ENCODE results near the gene TMEM198.

TMEM198 gene

DNA sequence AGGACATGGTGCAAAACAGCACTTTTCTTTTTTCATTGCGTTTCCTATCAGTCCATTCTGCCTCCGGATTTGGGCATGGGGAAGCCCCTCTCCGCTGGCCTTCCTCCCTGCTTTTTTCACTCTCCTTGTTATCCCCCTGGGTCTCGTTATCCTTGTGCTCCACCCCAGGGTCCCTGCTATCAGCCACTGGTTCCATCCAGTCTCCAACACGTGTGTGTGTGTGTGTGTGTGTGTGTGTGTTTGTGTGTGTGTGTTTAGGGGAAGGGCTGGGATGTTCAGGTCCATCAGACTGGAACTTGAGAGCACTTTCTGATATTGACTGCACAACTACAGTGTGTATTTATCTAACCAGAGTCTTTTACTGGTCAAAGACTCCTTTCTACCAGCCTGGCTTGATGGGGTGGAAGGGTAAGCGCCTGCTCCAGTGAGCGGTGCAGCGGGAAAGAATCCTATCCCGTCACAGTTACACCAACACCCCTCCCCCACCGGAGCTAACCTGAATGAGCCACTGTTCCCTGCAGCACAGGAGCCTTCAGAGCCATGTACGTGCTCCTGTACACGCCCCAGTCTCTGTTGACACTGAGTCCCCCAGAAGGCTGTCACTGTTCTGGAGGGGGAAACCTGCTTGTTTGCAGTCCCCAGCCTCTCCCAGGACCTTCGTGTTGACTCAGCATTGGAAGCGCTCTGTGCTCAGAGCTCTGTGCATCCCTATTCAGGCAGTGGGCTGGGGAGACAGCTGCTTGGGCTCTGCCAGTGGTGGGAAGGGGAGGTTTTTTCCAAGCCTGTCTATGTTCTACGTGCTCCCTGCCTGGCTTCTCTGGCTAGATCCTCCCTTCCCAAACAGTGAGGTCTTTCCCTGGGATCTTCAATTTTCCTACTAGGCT is 32.9 kb downstream of the TMEM198 start:
- Histone ChIP-seq H3K4me3 (ENCODE audit: low read depth in 1 of 5, low read length in 5 of 5) (no peak overlapping the region), H3K4me1 (ENCODE audit: control insufficient read depth in 5 of 5, insufficient read depth in 5 of 5, low read length in 5 of 5) (peaks cover 0 to 12% (median 7%) of the 10 kb centered on the region in 5 donors), H3K27ac (ENCODE audit: low read depth, low read length) (no peak overlapping the region)

DNA sequence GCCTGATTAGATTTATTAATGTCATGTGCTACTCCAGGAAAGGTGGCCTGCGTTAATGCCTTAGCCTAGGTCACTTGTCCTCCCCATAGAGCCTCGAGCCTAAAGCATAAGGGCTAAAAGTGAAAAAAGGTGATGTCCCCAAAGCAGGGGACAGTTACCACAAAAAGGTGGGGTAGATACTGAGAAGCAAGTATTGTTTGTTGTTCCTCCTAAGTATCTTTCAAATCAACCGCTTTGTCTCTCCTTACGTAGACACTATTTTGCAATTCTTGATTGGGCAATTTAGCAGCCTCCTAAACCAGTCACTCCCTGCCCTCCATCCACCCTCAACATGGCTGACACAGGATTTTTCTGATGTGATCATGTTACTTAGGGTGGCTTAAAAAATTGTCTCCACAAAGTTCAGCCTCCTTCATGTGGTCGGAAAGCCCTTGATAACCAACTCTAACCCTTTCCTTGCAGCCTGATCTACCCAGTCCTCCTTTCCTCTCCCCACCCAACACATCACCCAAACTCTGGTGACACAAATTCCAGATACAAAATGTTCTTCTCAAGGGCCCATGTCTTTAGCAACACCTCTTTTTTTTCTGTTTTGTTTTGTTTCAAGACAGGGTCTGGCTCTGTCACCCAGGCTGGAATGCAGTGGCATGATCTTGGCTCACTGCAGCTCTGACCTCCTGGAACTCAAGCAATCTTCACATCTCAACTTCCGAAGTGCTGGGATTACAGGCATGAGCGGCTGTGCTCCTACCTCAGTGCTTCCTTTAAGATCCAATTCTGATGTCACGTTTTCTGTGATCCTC is 35.2 kb downstream of the TMEM198 start:
- peaks cover 0 to 10% (median 5%) of the 10 kb centered on the region in 5 donors for H3K4me1 ChIP-seq (ENCODE audit: control insufficient read depth in 5 of 5, insufficient read depth in 5 of 5, low read length in 5 of 5)
- H3K36me3 ChIP-seq (ENCODE audit: control insufficient read depth in 5 of 5, insufficient read depth in 5 of 5, low read length in 5 of 5): no peaks in the 10 kb centered on the region

More for the DNA sequence above, 32.9 kb downstream of the TMEM198 start:
- Histone ChIP-seq H3K9me3 (ENCODE audit: control insufficient read depth in 5 of 5, low read length in 5 of 5) (no peaks in the 10 kb centered on the region), H3K9ac (ENCODE audit: low read length in 5 of 5) (no peak overlapping the region), H3K36me3 (ENCODE audit: control insufficient read depth in 5 of 5, insufficient read depth in 5 of 5, low read length in 5 of 5) (no peaks in the 10 kb centered on the region), H3K27me3 (ENCODE audit: control insufficient read depth in 5 of 5, insufficient read depth in 4 of 5, low read length in 5 of 5) (peaks cover 2 to 24% (median 22%) of the 10 kb centered on the region in 5 donors)

DNA sequence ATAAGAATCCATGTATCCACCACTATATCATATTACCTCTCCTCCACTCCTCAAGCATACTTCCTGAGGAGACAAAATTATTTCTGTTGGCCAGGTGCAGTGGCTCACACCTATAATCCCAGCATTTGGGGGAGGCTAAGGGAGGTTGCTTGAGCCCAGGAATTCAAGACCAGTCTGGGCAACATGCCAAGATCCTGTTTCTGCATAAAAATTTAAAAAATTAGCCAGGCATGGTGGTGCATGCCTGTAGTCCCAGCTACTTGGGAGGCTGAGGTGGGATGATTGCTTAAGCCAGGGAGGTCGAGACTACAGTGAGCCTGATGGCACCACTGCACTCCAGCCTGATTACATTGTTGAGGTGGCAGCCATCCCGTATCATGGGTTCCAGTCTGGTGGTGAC is 37.5 kb downstream of the TMEM198 start:
- Histone ChIP-seq H3K4me1 (ENCODE audit: control insufficient read depth in 5 of 5, insufficient read depth in 5 of 5, low read length in 5 of 5) (peaks cover 0 to 10% (median 5%) of the 10 kb centered on the region in 5 donors), H3K9ac (ENCODE audit: low read length in 5 of 5) (no peak overlapping the region), H3K27ac (ENCODE audit: low read depth, low read length) (no peak overlapping the region), H3K4me3 (ENCODE audit: low read depth in 1 of 5, low read length in 5 of 5) (no peak overlapping the region), H3K36me3 (ENCODE audit: control insufficient read depth in 5 of 5, insufficient read depth in 5 of 5, low read length in 5 of 5) (no peaks in the 10 kb centered on the region), H3K27me3 (ENCODE audit: control insufficient read depth in 5 of 5, insufficient read depth in 4 of 5, low read length in 5 of 5) (peaks cover 0 to 15% (median 10%) of the 10 kb centered on the region in 5 donors), H3K9me3 (ENCODE audit: control insufficient read depth in 5 of 5, low read length in 5 of 5) (no peaks in the 10 kb centered on the region)

More for the DNA sequence above, 35.2 kb downstream of the TMEM198 start:
- no peak overlapping the region for H3K9ac ChIP-seq (ENCODE audit: low read length in 5 of 5)
- no peak overlapping the region for H3K27ac ChIP-seq (ENCODE audit: low read depth, low read length)
- H3K4me3 ChIP-seq (ENCODE audit: low read depth in 1 of 5, low read length in 5 of 5): no peak overlapping the region
- H3K9me3 ChIP-seq (ENCODE audit: control insufficient read depth in 5 of 5, low read length in 5 of 5): no peaks in the 10 kb centered on the region
- H3K27me3 ChIP-seq (ENCODE audit: control insufficient read depth in 5 of 5, insufficient read depth in 4 of 5, low read length in 5 of 5): peaks cover 2 to 24% (median 22%) of the 10 kb centered on the region in 5 donors

DNA sequence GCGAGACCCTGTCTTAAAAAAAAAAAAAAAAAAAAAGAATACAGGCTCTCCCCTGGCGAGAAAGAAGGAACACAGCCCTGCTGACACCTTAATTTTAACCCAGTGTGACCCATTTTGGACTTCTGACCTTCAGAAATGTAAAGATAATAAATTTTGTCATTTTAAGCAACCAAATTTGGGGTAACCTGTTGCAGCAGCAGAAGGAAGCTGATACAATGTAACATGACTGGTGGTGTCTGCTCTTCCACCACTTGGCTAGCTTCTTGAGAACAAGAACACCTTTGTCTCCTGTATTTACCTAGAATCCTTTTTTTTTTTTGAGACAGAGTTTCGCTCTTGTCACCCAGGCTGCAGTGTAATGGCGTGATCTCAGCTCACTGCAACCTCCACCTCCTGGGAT is 47.3 kb downstream of the TMEM198 start:
- H3K9me3 ChIP-seq (ENCODE audit: control insufficient read depth in 5 of 5, low read length in 5 of 5): no peaks in the 10 kb centered on the region
- H3K4me1 ChIP-seq (ENCODE audit: control insufficient read depth in 5 of 5, insufficient read depth in 5 of 5, low read length in 5 of 5): peaks cover 0 to 9% (median 0%) of the 10 kb centered on the region in 5 donors
- no peaks in the 10 kb centered on the region for H3K36me3 ChIP-seq (ENCODE audit: control insufficient read depth in 5 of 5, insufficient read depth in 5 of 5, low read length in 5 of 5)
- H3K27me3 ChIP-seq (ENCODE audit: control insufficient read depth in 5 of 5, insufficient read depth in 4 of 5, low read length in 5 of 5): peaks cover 0 to 6% (median 0%) of the 10 kb centered on the region in 5 donors
- no peak overlapping the region for H3K4me3 ChIP-seq (ENCODE audit: low read depth in 1 of 5, low read length in 5 of 5)
- H3K27ac ChIP-seq (ENCODE audit: low read depth, low read length): no peak overlapping the region
- H3K9ac ChIP-seq (ENCODE audit: low read length in 5 of 5): no peak overlapping the region

DNA sequence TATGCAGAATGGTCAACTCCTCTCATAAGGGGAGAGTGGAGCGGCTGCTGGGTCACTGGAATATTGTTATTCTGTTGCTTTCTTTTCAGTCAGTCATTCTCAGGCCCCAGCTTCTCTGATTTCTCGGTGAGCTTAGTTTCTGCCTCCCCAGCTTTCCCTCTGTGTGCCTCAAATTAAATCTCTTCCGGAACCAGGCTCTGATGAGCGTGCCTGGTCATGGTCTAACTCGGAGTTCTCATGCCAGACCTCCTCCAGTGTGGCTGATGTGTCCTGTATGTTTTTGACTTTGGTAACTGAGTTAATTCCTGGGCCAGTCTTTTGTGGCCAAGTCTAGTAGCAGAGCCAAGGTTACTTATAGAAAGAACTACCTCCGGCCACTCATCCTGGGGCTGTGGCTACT is 48.9 kb downstream of the TMEM198 start:
- no peak overlapping the region for H3K4me3 ChIP-seq (ENCODE audit: low read depth in 1 of 5, low read length in 5 of 5)
- H3K9ac ChIP-seq (ENCODE audit: low read length in 5 of 5): no peak overlapping the region
- H3K36me3 ChIP-seq (ENCODE audit: control insufficient read depth in 5 of 5, insufficient read depth in 5 of 5, low read length in 5 of 5): no peaks in the 10 kb centered on the region
- H3K27me3 ChIP-seq (ENCODE audit: control insufficient read depth in 5 of 5, insufficient read depth in 4 of 5, low read length in 5 of 5): peaks cover 0 to 6% (median 0%) of the 10 kb centered on the region in 5 donors
- H3K4me1 ChIP-seq (ENCODE audit: control insufficient read depth in 5 of 5, insufficient read depth in 5 of 5, low read length in 5 of 5): peaks cover 3 to 21% (median 11%) of the 10 kb centered on the region in 5 donors
- no peak overlapping the region for H3K27ac ChIP-seq (ENCODE audit: low read depth, low read length)
- H3K9me3 ChIP-seq (ENCODE audit: control insufficient read depth in 5 of 5, low read length in 5 of 5): no peaks in the 10 kb centered on the region

DNA sequence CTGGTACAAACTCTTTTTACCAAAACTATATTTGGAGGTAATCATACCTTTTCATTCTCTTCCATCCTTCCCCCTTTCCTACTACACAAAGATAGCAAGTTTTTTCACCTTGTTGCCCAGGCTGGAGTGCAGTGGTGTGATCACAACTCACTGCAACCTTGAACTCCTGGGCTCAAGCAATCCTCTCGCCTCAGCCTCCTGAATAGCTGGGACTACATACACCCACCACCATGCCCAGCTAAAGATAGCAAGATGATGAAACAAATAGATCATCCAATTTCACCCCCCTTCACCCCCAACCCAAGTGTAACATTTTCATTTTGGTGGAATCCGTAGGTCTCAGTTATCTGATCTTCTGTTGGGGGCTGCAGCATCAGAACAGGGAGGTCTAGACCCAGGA is 49.3 kb downstream of the TMEM198 start:
- no peak overlapping the region for H3K9ac ChIP-seq (ENCODE audit: low read length in 5 of 5)
- H3K36me3 ChIP-seq (ENCODE audit: control insufficient read depth in 5 of 5, insufficient read depth in 5 of 5, low read length in 5 of 5): no peaks in the 10 kb centered on the region
- H3K4me1 ChIP-seq (ENCODE audit: control insufficient read depth in 5 of 5, insufficient read depth in 5 of 5, low read length in 5 of 5): peaks cover 3 to 22% (median 14%) of the 10 kb centered on the region in 5 donors
- no peak overlapping the region for H3K27ac ChIP-seq (ENCODE audit: low read depth, low read length)
- H3K4me3 ChIP-seq (ENCODE audit: low read depth in 1 of 5, low read length in 5 of 5): no peak overlapping the region
- peaks cover 0 to 6% (median 0%) of the 10 kb centered on the region in 5 donors for H3K27me3 ChIP-seq (ENCODE audit: control insufficient read depth in 5 of 5, insufficient read depth in 4 of 5, low read length in 5 of 5)
- no peaks in the 10 kb centered on the region for H3K9me3 ChIP-seq (ENCODE audit: control insufficient read depth in 5 of 5, low read length in 5 of 5)

DNA sequence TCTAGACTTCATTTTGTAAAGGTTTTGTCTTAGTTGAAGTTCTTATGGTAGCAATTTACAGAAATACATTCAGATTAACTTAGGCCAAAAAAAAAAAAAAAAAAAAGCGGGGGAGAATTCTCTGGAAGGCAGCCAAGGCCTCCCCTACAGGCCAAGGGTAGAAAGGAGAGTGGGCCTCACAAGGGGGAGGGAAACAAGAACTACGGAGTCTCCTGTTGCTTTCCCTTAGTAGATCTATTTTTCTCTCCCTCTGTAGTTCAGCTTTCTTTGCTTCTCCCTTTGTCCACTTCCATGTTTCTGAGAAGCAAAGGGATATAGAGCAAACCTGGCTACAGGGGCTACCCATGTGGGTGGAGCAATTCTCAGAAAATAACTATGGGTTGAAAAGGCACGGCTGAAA is 51.4 kb downstream of the TMEM198 start:
- Histone ChIP-seq H3K27ac (ENCODE audit: low read depth, low read length) (no peak overlapping the region), H3K9me3 (ENCODE audit: control insufficient read depth in 5 of 5, low read length in 5 of 5) (no peaks in the 10 kb centered on the region), H3K4me1 (ENCODE audit: control insufficient read depth in 5 of 5, insufficient read depth in 5 of 5, low read length in 5 of 5) (peaks cover 3 to 32% (median 21%) of the 10 kb centered on the region in 5 donors), H3K36me3 (ENCODE audit: control insufficient read depth in 5 of 5, insufficient read depth in 5 of 5, low read length in 5 of 5) (no peaks in the 10 kb centered on the region), H3K27me3 (ENCODE audit: control insufficient read depth in 5 of 5, insufficient read depth in 4 of 5, low read length in 5 of 5) (peaks cover 0 to 6% (median 0%) of the 10 kb centered on the region in 5 donors), H3K9ac (ENCODE audit: low read length in 5 of 5) (no peak overlapping the region), H3K4me3 (ENCODE audit: low read depth in 1 of 5, low read length in 5 of 5) (no peak overlapping the region)

DNA sequence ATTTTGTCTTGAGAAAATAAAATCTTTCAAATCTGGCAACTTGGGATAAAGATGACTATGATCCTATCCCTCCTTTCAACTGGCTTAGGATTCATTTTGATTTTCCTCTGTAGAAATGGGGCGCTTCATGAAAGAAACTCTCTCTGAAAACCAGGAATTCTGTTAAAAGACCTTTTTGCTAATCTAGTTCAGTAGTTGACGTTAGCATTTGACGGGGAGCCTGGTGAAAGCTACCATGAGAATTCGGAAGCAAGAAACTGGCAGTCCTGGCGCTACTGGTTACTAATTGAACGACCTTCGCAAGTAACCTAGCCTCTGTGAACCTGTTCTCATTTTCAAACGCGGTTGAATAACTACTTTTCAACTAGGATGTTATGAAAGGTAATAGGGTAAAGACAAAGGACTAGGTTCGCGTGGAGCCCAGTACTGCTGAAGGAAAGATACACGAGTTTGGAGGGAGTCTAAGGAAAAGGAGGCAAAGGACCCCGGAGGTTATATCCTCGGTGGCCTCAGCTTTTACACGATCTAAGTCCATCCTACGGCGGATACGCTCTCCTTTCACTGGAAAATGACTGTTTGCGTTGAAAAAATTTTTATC is 53.2 kb downstream of the TMEM198 start:
- H3K36me3 ChIP-seq (ENCODE audit: control insufficient read depth in 5 of 5, insufficient read depth in 5 of 5, low read length in 5 of 5): peaks cover 0 to 12% (median 10%) of the 10 kb centered on the region in 5 donors
- H3K4me1 ChIP-seq (ENCODE audit: control insufficient read depth in 5 of 5, insufficient read depth in 5 of 5, low read length in 5 of 5): peaks cover 3 to 32% (median 21%) of the 10 kb centered on the region in 5 donors
- peak overlapping the region; percentile 88 for H3K27ac ChIP-seq (ENCODE audit: low read depth, low read length)
- H3K27me3 ChIP-seq (ENCODE audit: control insufficient read depth in 5 of 5, insufficient read depth in 4 of 5, low read length in 5 of 5): no peaks in the 10 kb centered on the region
- H3K9me3 ChIP-seq (ENCODE audit: control insufficient read depth in 5 of 5, low read length in 5 of 5): no peaks in the 10 kb centered on the region
- H3K4me3 ChIP-seq (ENCODE audit: low read depth in 1 of 5, low read length in 5 of 5): peak overlapping the region; percentile 85 to 99 (median 96)
- peak overlapping the region; percentile 63 to 86 (median 73) for H3K9ac ChIP-seq (ENCODE audit: low read length in 5 of 5)

DNA sequence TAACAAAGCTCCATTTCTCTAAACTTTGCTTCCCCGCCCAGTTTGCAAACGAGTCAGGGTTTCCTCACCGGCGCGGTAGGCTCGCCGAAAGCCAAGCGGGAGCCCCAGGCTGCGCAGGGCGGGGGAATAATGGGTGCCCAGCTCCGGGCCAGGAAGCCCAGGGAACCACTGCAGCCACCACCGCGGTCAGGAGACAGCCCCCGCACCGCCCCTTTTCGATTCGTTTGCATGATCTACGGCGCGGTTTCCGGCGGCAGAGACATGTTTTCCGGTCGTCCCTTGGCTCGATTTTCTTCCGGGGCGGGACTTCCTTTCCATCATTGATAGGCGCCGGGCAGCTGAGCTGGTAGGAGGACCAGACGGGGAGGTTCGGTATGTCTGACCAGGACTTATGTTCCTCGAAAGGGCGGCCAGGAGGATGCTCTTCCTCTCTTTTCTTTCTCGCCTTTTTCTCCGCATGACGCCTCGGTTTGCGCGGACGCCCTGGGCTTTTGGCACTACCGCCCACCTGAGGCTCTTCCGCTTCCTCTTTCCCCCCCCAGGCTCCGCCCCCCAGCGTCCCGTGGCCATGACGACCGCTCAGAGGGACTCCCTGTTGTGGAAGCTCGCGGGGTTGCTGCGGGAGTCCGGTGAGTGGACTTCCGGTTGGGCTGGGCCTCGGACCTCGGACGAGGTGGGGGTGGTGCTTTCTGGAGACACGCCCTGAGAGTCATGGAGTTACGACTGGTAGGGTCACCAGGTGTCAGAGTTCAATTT is 53.9 kb downstream of the TMEM198 start, which contains the start of gene STK11IP:
Gene STK11IP (plus strand): TSS at position 306 of the 756 bp plus-strand sequence. CDS start 263 bp downstream, at position 569.
- Histone ChIP-seq H3K27ac (ENCODE audit: low read depth, low read length) (peak within 1 kb of the TSS; percentile 88), H3K9ac (ENCODE audit: low read length in 5 of 5) (peak within 1 kb of the TSS; percentile 73 to 86 (median 78))

More for the DNA sequence above, 53.9 kb downstream of the TMEM198 start, which contains the start of gene STK11IP:
- Histone ChIP-seq H3K27me3 (ENCODE audit: control insufficient read depth in 5 of 5, insufficient read depth in 4 of 5, low read length in 5 of 5) (no peaks in the 10 kb centered on the region), H3K9me3 (ENCODE audit: control insufficient read depth in 5 of 5, low read length in 5 of 5) (no peaks in the 10 kb centered on the region), H3K36me3 (ENCODE audit: control insufficient read depth in 5 of 5, insufficient read depth in 5 of 5, low read length in 5 of 5) (peaks cover 0 to 19% (median 17%) of the 10 kb centered on the region in 5 donors), H3K4me1 (ENCODE audit: control insufficient read depth in 5 of 5, insufficient read depth in 5 of 5, low read length in 5 of 5) (peaks cover 3 to 32% (median 21%) of the 10 kb centered on the region in 5 donors), H3K4me3 (ENCODE audit: low read depth in 1 of 5, low read length in 5 of 5) (peak within 1 kb of the TSS; percentile 85 to 99 (median 99))
